GM12875 (cell line): ENCODE measurements around the gene XKR7.
A peak's percentile ranks its signal among the peaks of the same experiment; 100 is the strongest.

Source experiments
- H3K4me3 ChIP-seq: one replicate; pipeline ENCODE4 v1.5.1; 2011; ENCODE audit warnings: low read depth, low read length, control low read depth
- TF ChIP-seq, protein P1 (sequence below): IDR thresholded peaks from 2 replicates; pipeline ENCODE4 v1.5.1; 2011; ENCODE audit warnings: low read depth, mild to moderate bottlenecking, control low read depth, inconsistent platforms, low read length, moderate library complexity, borderline replicate concordance; ENCODE audit not compliant: insufficient read depth

The XKR7 gene

DNA sequence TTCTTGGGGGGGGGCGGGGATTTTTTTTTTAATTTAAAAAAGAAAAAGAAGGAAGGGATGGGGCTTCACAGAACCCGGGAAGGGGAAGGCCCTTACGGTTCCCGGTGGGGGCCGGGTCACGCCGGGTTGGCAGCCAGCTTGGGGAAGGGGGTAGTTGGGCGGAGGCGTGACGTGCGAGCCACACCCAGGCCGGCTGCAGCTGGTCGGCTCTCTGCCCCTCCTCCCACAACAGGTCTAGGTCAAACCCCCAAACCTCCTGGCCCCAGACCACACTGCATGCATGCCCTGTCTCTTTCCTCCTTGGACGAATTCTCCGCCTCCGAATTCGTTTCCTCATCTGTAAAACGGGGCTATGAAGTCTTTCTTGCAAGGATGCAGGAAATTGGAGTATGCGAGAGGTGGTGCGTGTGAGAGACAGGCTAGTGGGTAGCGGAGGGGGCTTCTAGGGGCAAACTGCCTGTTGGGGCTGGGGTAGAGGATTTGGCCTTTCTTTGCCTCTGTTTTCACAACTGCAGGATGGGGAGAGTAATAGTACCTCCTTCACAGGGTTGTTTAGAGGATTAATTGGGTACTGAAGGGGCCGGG is 84.9 kb downstream of the XKR7 start:
- TF ChIP-seq, protein P1, sequence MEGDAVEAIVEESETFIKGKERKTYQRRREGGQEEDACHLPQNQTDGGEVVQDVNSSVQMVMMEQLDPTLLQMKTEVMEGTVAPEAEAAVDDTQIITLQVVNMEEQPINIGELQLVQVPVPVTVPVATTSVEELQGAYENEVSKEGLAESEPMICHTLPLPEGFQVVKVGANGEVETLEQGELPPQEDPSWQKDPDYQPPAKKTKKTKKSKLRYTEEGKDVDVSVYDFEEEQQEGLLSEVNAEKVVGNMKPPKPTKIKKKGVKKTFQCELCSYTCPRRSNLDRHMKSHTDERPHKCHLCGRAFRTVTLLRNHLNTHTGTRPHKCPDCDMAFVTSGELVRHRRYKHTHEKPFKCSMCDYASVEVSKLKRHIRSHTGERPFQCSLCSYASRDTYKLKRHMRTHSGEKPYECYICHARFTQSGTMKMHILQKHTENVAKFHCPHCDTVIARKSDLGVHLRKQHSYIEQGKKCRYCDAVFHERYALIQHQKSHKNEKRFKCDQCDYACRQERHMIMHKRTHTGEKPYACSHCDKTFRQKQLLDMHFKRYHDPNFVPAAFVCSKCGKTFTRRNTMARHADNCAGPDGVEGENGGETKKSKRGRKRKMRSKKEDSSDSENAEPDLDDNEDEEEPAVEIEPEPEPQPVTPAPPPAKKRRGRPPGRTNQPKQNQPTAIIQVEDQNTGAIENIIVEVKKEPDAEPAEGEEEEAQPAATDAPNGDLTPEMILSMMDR, result no peak
- peak overlapping the region; percentile 77 for H3K4me3 ChIP-seq
